NCI-H187 (cell line): ENCODE data around the gene ZNF189.

Experiments used
- DNase-seq, 2 experiments: peaks; one replicate each; lab custom pipeline; 2025; lab: John Stamatoyannopoulos, UW

The ZNF189 gene

GRCh38 chr9:101453776-101454570, 55.3 kb downstream of the ZNF189 start:
- DNase-seq: no peak

GRCh38 chr9:101455656-101456240, 57.1 kb downstream of the ZNF189 start:
- no peak for DNase-seq

GRCh38 chr9:101457003-101457402, 58.4 kb downstream of the ZNF189 start:
- no peak for DNase-seq

GRCh38 chr9:101458963-101459631, 60.4 kb downstream of the ZNF189 start:
- no peak for DNase-seq
